AG10803 (cell line): ENCODE measurements around the gene SYTL2.
"Not testable (repeated sequence)": the region's sequence is repeated elsewhere in the genome, so short reads cannot be mapped to it uniquely, and the experiment has no call there.

ENCODE experiments used
- DNase-seq: peaks from one replicate; pipeline ENCODE4 v3.0.0; 2010; ENCODE audit warnings: low read depth
- H3K4me3 ChIP-seq: 2 replicates; pipeline ENCODE4 v1.5.1; 2011; ENCODE audit warnings: mild to moderate bottlenecking, low read length, control low read depth
- CTCF ChIP-seq: conservative IDR thresholded peaks from 2 replicates; pipeline ENCODE4 v1.5.1; 2011; ENCODE audit warnings: mild to moderate bottlenecking, low read length, control low read depth, inconsistent platforms

The SYTL2 gene

GRCh38 chr11:85685125-85685819 is 125.7 kb downstream of the SYTL2 start:
- DNase-seq = peak; percentile 46
- H3K4me3 ChIP-seq = peak overlapping the region; percentile 67

GRCh38 chr11:85682330-85683305 is 128.3 kb downstream of the SYTL2 start:
- TF ChIP-seq CTCF = no peak
- peak overlapping the region; percentile 76 for H3K4me3 ChIP-seq
- DNase-seq = peak; percentile 61

More at GRCh38 chr11:85685125-85685819, 125.7 kb downstream of the SYTL2 start:
- TF ChIP-seq CTCF = no peak

GRCh38 chr11:85680897-85681296 is 130.0 kb downstream of the SYTL2 start:
- no peak for DNase-seq
- TF ChIP-seq CTCF = no peak
- H3K4me3 ChIP-seq = no peak overlapping the region

- DNase-seq = no peak
- no peak for TF ChIP-seq CTCF
- H3K4me3 ChIP-seq = no peak overlapping the region
Measured at GRCh38 chr11:85679576-85679975, 131.4 kb downstream of the SYTL2 start.

GRCh38 chr11:85673393-85673792 is 137.5 kb downstream of the SYTL2 start:
- DNase-seq = no peak

GRCh38 chr11:85672105-85672902 is 138.6 kb downstream of the SYTL2 start:
- H3K4me3 ChIP-seq = no peak overlapping the region
- DNase-seq = no peak
- no peak for TF ChIP-seq CTCF

More at GRCh38 chr11:85673393-85673792, 137.5 kb downstream of the SYTL2 start:
- TF ChIP-seq CTCF = no peak
- no peak overlapping the region for H3K4me3 ChIP-seq

- H3K4me3 ChIP-seq, DNase-seq: not testable (repeated sequence)
Measured at GRCh38 chr11:85670949-85671663, 139.8 kb downstream of the SYTL2 start.
